Activated CD8-positive, alpha-beta memory T cell treated with anti-CD3 and anti-CD28 coated beads for 4 hours (primary cell): ENCODE measurements around the gene TBC1D17.

ENCODE experiments used
- DNase-seq, 2 donors: peaks; one replicate each; pipeline ENCODE4 v3.0.0-alpha.2; 2020; ENCODE audit warnings: low read depth in 2 of 2

Gene TBC1D17

GRCh38 chr19:49848938-49849337 lies 28.6 kb upstream of the TBC1D17 start:
- DNase-seq: no peak

GRCh38 chr19:49849433-49850220 lies 27.9 kb upstream of the TBC1D17 start:
- no peak for DNase-seq

GRCh38 chr19:49850221-49850486 lies 27.3 kb upstream of the TBC1D17 start:
- DNase-seq: no peak

GRCh38 chr19:49850487-49851342 lies 26.8 kb upstream of the TBC1D17 start, which contains the start of gene PTOV1:
Gene PTOV1, plus strand, starts transcription at chr19:49851159.
- DNase-seq: peak; percentile 69 to 76

GRCh38 chr19:49851456-49852259 lies 25.8 kb upstream of the TBC1D17 start:
- DNase-seq: no peak

GRCh38 chr19:49852631-49853126 lies 24.8 kb upstream of the TBC1D17 start:
- no peak for DNase-seq

- DNase-seq: no peak
Measured at GRCh38 chr19:49853852-49854377, 23.6 kb upstream of the TBC1D17 start.

- no peak for DNase-seq
Measured at GRCh38 chr19:49854378-49855263, 22.9 kb upstream of the TBC1D17 start.

GRCh38 chr19:49855277-49855675 lies 22.2 kb upstream of the TBC1D17 start:
- no peak for DNase-seq

- no peak for DNase-seq
Measured at GRCh38 chr19:49855676-49856573, 21.6 kb upstream of the TBC1D17 start.

- no peak for DNase-seq
Measured at GRCh38 chr19:49856574-49857021, 20.9 kb upstream of the TBC1D17 start.

- DNase-seq: no peak
Measured at GRCh38 chr19:49857061-49857837, 20.3 kb upstream of the TBC1D17 start.

GRCh38 chr19:49857838-49858087 lies 19.7 kb upstream of the TBC1D17 start:
- DNase-seq: no peak

- DNase-seq: no peak
Measured at GRCh38 chr19:49858088-49858985, 19.2 kb upstream of the TBC1D17 start.

- no peak for DNase-seq
Measured at GRCh38 chr19:49859682-49860335, 17.7 kb upstream of the TBC1D17 start.

GRCh38 chr19:49860336-49861102 lies 17.0 kb upstream of the TBC1D17 start:
- no peak for DNase-seq

GRCh38 chr19:49861107-49861506 lies 16.4 kb upstream of the TBC1D17 start:
- DNase-seq: no peak
